Right lobe of liver (tissue), 4 donors: Measurements from ENCODE around the gene GJA4.

Source experiments
- POLR2A ChIP-seq: fragments of 450-650 bp; IDR thresholded peaks from one replicate; pipeline ENCODE4 v1.6.1; 2017; ENCODE audit warnings: antibody characterized with exemption, mild to moderate bottlenecking
- TF ChIP-seq, protein P1 (sequence below), 4 donors: fragments of 200-600 bp in 3 of 4; fragments of 450-650 bp in 1 of 4; IDR thresholded peaks; one replicate each; pipeline versions ENCODE4 v1.5.1 to v1.8.0; 2016 to 2022; ENCODE audit warnings: antibody characterized with exemption in 4 of 4, mild to moderate bottlenecking in 2 of 4
- donor health status: DM: no; HTN: no; CAD: no.
- donor health status: DM: no; HTN: no; CAD: no.
- donor health status: DM: no; HTN: yes; CAD: no.

GRCh38 chr1:34761176-34761761 lies 31.5 kb upstream of the GJA4 start:
- no peak for TF ChIP-seq POLR2A
- TF ChIP-seq, protein P1, sequence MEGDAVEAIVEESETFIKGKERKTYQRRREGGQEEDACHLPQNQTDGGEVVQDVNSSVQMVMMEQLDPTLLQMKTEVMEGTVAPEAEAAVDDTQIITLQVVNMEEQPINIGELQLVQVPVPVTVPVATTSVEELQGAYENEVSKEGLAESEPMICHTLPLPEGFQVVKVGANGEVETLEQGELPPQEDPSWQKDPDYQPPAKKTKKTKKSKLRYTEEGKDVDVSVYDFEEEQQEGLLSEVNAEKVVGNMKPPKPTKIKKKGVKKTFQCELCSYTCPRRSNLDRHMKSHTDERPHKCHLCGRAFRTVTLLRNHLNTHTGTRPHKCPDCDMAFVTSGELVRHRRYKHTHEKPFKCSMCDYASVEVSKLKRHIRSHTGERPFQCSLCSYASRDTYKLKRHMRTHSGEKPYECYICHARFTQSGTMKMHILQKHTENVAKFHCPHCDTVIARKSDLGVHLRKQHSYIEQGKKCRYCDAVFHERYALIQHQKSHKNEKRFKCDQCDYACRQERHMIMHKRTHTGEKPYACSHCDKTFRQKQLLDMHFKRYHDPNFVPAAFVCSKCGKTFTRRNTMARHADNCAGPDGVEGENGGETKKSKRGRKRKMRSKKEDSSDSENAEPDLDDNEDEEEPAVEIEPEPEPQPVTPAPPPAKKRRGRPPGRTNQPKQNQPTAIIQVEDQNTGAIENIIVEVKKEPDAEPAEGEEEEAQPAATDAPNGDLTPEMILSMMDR (IDR thresholded peaks at IDR 0.05): no peak
